Liver (tissue), 9 donors: Measurements from ENCODE around the gene RAB30. TPM values are rescaled to one million over a fixed set of nuclear protein-coding genes. Genes with fewer than 3 reads are reported as not detected.

Experiments
- DNase-seq: peaks from one replicate; pipeline ENCODE4 v3.0.0-alpha.2; 2017; ENCODE audit warnings: low spot score
- H3K27ac ChIP-seq, 2 donors: one replicate each; pipeline ENCODE4 v1.7.0; 2013; ENCODE audit warnings: inconsistent platforms in 2 of 2, low read length in 2 of 2, control low read depth in 1 of 2, low read depth in 1 of 2, mild to moderate bottlenecking in 1 of 2
- H3K27me3 ChIP-seq, 4 donors: one replicate each; pipeline versions ENCODE4 v1.6.1 to v1.7.0; 2013; ENCODE audit warnings: low read length in 3 of 4, inconsistent platforms in 1 of 4, mild to moderate bottlenecking in 1 of 4, moderate library complexity in 1 of 4; ENCODE audit not compliant: control insufficient read depth in 4 of 4, insufficient read depth in 4 of 4
- H3K36me3 ChIP-seq, 4 donors: one replicate each; pipeline versions ENCODE4 v1.6.1 to v1.7.0; 2013; ENCODE audit warnings: low read length in 3 of 4, mild to moderate bottlenecking in 3 of 4, low read depth in 1 of 4, moderate library complexity in 1 of 4; ENCODE audit not compliant: control insufficient read depth in 4 of 4, insufficient read depth in 3 of 4
- H3K4me1 ChIP-seq, 4 donors: one replicate each; pipeline versions ENCODE4 v1.6.1 to v1.7.0; 2013; ENCODE audit warnings: low read length in 3 of 4, mild to moderate bottlenecking in 3 of 4, moderate library complexity in 1 of 4; ENCODE audit not compliant: control insufficient read depth in 4 of 4, insufficient read depth in 4 of 4
- H3K4me3 ChIP-seq, 3 donors: one replicate each; pipeline versions ENCODE4 v1.6.1 to v1.7.0; 2013; ENCODE audit warnings: low read length in 3 of 3, control low read depth in 1 of 3, low read depth in 1 of 3, mild to moderate bottlenecking in 1 of 3
- H3K9ac ChIP-seq, 2 donors: one replicate each; pipeline ENCODE4 v1.7.0; 2013; ENCODE audit warnings: low read length in 2 of 2, mild to moderate bottlenecking in 2 of 2, moderate library complexity in 2 of 2, control low read depth in 1 of 2, low read depth in 1 of 2
- H3K9me3 ChIP-seq, 4 donors: one replicate each; pipeline versions ENCODE4 v1.6.1 to v1.7.0; 2013; ENCODE audit warnings: low read length in 3 of 4; ENCODE audit not compliant: control insufficient read depth in 4 of 4
- ATF3 ChIP-seq: IDR thresholded peaks from 2 replicates; pipeline ENCODE4 v1.6.1; 2016; ENCODE audit warnings: antibody characterized with exemption
- CTCF ChIP-seq: fragments of 150-350 bp; IDR thresholded peaks from 2 replicates; pipeline ENCODE4 v1.5.1; 2017; ENCODE audit warnings: improper control_type of control experiment, low read depth, low read length; ENCODE audit not compliant: missing input control
- EGR1 ChIP-seq, 2 donors: IDR thresholded peaks; 2 replicates each; pipeline ENCODE4 v1.6.1; 2016 to 2018; ENCODE audit warnings: antibody characterized with exemption in 2 of 2, low read depth in 2 of 2
- FOXA1 ChIP-seq: IDR thresholded peaks from 2 replicates; pipeline ENCODE4 v1.6.1; 2016; ENCODE audit warnings: antibody characterized with exemption
- FOXA2 ChIP-seq: IDR thresholded peaks from 2 replicates; pipeline ENCODE4 v1.6.1; 2016; ENCODE audit warnings: antibody characterized with exemption
- GABPA ChIP-seq, 2 donors: IDR thresholded peaks in 1 of 2; conservative IDR thresholded peaks in 1 of 2; 2 replicates each; pipeline ENCODE4 v1.6.1; 2016; ENCODE audit warnings: antibody characterized with exemption in 2 of 2, mild to moderate bottlenecking in 1 of 2, moderate library complexity in 1 of 2
- HNF4A ChIP-seq, 2 donors: conservative IDR thresholded peaks; 2 replicates each; pipeline ENCODE4 v1.6.1; 2016; ENCODE audit warnings: antibody characterized with exemption in 2 of 2, mild to moderate bottlenecking in 2 of 2
- HNF4G ChIP-seq: IDR thresholded peaks from 2 replicates; pipeline ENCODE4 v1.6.1; 2016; ENCODE audit warnings: antibody characterized with exemption
- JUND ChIP-seq, 2 donors: IDR thresholded peaks; 2 replicates each; pipeline ENCODE4 v1.6.1; 2016; ENCODE audit warnings: antibody characterized with exemption in 2 of 2
- MAX ChIP-seq: IDR thresholded peaks from 2 replicates; pipeline ENCODE4 v1.6.1; 2016; ENCODE audit warnings: antibody characterized with exemption
- NR2F2 ChIP-seq: IDR thresholded peaks from 2 replicates; pipeline ENCODE4 v1.6.1; 2016; ENCODE audit warnings: antibody characterized with exemption
- RAD21 ChIP-seq, 2 donors: IDR thresholded peaks; 2 replicates each; pipeline ENCODE4 v1.6.1; 2016; ENCODE audit warnings: antibody characterized with exemption in 2 of 2, mild to moderate bottlenecking in 2 of 2
- REST ChIP-seq: IDR thresholded peaks from 2 replicates; pipeline ENCODE4 v1.6.1; 2016; ENCODE audit warnings: antibody characterized with exemption, mild to moderate bottlenecking
- RXRA ChIP-seq, 2 donors: IDR thresholded peaks; 2 replicates each; pipeline ENCODE4 v1.6.1; 2017 to 2018; ENCODE audit warnings: antibody characterized with exemption in 2 of 2, mild to moderate bottlenecking in 1 of 2
- TAF1 ChIP-seq: conservative IDR thresholded peaks from 2 replicates; pipeline ENCODE4 v1.6.1; 2016; ENCODE audit warnings: antibody characterized with exemption, mild to moderate bottlenecking
- YY1 ChIP-seq: IDR thresholded peaks from 2 replicates; pipeline ENCODE4 v1.6.1; 2016; ENCODE audit warnings: antibody characterized with exemption, mild to moderate bottlenecking
- WGBS: extraction: QIAGEN DNeasy Blood & Tissue Kit; methylation state at CpG from one replicate; pipeline ENCODE4 v1.1.7; 2013; 5-methylcytosine and 5-hydroxymethylcytosine counted together
- polyA plus RNA-seq, 2 donors: library from polyadenylated mRNA; stranded (reverse) in 1 of 2; unstranded in 1 of 2; fragments of 200-250 nt in 1 of 2; fragments of >200 nt in 1 of 2; fragmentation: Nextera tagmentation in 1 of 2; extraction: Ambion mirVana in 1 of 2; gene quantifications; one replicate each; pipeline versions ENCODE4 v1.2.1 to v1.2.3, GENCODE V29; 2013 to 2015
- total RNA-seq, 2 donors: library from RNA; depleted of rRNA; stranded (reverse); fragments of >200 nt; gene quantifications; one replicate each; pipeline ENCODE4 v1.2.3, GENCODE V29; 2014
- donor health status: healthy.
- donor health status: healthy.
- donor health status: healthy.
- donor health status: healthy.
- donor health status: healthy.

Gene RAB30
- total and polyA plus RNA-seq, 4 donors = 2.4 to 5.4 (median 3.2) TPM

- 79% methylated on average over 6 of the region's 6 CpGs for WGBS
- H3K9me3 ChIP-seq = no peaks in the 10 kb centered on the region
- DNase-seq = no peak
- peak in 1 of 2 donors; percentile 33 for TF ChIP-seq RXRA (IDR thresholded peaks at IDR 0.05)
- peak; percentile 26 for TF ChIP-seq REST
- TF ChIP-seq TAF1 = no peak
- peak; percentile 54 for TF ChIP-seq FOXA1
- no peak for TF ChIP-seq CTCF
- TF ChIP-seq GABPA (IDR thresholded peaks at IDR 0.05 in 1 of 2, conservative IDR thresholded peaks at IDR 0.05 in 1 of 2) = peak in 1 of 2 donors; percentile 11
- TF ChIP-seq ATF3 = peak; percentile 59
- no peak for TF ChIP-seq RAD21 (IDR thresholded peaks at IDR 0.05)
- no peak for TF ChIP-seq HNF4A (conservative IDR thresholded peaks at IDR 0.05)
- TF ChIP-seq HNF4G = no peak
- peak in 1 of 2 donors; percentile 48 for TF ChIP-seq JUND (IDR thresholded peaks at IDR 0.05)
- peak; percentile 42 for TF ChIP-seq FOXA2
- TF ChIP-seq NR2F2 = peak; percentile 34
- TF ChIP-seq YY1 = peak; percentile 23
- TF ChIP-seq MAX = peak; percentile 20
- H3K27ac ChIP-seq = peak overlapping the region; percentile 31 to 48
- H3K4me1 ChIP-seq = peaks cover 0 to 6% (median 0%) of the 10 kb centered on the region in 4 donors
- no peaks in the 10 kb centered on the region for H3K27me3 ChIP-seq
- no peaks in the 10 kb centered on the region for H3K36me3 ChIP-seq
- no peak overlapping the region for H3K4me3 ChIP-seq
- H3K9ac ChIP-seq = no peak overlapping the region
Observed at GRCh38 chr11:83051760-83052671, 19.7 kb downstream of the RAB30 start.

- TF ChIP-seq FOXA1 (no peak), RAD21 (IDR thresholded peaks at IDR 0.05) (no peak), HNF4G (no peak), RXRA (IDR thresholded peaks at IDR 0.05) (no peak), HNF4A (conservative IDR thresholded peaks at IDR 0.05) (no peak), EGR1 (IDR thresholded peaks at IDR 0.05; ENCODE audit: low read depth in 2 of 2) (no peak), NR2F2 (no peak), REST (no peak)
- Histone ChIP-seq H3K9ac (no peak overlapping the region), H3K4me3 (no peak overlapping the region), H3K27me3 (no peaks in the 10 kb centered on the region), H3K36me3 (no peaks in the 10 kb centered on the region), H3K27ac (no peak overlapping the region), H3K9me3 (no peaks in the 10 kb centered on the region), H3K4me1 (peaks cover 0 to 7% (median 0%) of the 10 kb centered on the region in 4 donors)
- 81% methylated on average over 4 of the region's 4 CpGs for WGBS
- no peak for DNase-seq
Observed at GRCh38 chr11:83047515-83048225, 24.0 kb downstream of the RAB30 start.
